Measurements from ENCODE around the gene C1orf141.

DNA sequence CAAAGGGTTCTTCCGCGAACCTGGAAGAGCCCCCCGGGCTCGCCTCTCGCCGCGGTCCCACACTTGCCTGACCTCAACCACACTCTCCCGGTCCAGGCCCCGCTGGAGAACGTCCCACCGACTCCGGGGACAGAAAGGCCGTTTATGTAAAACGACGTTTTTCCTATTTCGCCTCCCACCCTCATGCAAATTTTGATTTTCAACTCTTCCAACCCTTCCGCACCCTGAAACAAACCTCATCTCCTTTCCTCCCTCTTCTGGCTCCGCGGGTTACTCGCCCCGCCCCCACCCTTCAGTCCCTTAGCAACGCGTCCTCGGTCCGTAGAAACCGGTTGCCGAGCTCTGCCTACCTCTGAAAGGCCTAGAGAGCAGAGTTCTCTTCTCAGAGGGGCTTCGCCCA lies at the start of gene C1orf141:
- TF ChIP-seq, protein P1, sequence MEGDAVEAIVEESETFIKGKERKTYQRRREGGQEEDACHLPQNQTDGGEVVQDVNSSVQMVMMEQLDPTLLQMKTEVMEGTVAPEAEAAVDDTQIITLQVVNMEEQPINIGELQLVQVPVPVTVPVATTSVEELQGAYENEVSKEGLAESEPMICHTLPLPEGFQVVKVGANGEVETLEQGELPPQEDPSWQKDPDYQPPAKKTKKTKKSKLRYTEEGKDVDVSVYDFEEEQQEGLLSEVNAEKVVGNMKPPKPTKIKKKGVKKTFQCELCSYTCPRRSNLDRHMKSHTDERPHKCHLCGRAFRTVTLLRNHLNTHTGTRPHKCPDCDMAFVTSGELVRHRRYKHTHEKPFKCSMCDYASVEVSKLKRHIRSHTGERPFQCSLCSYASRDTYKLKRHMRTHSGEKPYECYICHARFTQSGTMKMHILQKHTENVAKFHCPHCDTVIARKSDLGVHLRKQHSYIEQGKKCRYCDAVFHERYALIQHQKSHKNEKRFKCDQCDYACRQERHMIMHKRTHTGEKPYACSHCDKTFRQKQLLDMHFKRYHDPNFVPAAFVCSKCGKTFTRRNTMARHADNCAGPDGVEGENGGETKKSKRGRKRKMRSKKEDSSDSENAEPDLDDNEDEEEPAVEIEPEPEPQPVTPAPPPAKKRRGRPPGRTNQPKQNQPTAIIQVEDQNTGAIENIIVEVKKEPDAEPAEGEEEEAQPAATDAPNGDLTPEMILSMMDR (IDR thresholded peaks at IDR 0.05) = no peak
- no peak for TF ChIP-seq POLR2A (IDR thresholded peaks at IDR 0.05)
